GM18873 (cell line): ENCODE measurements around the gene MRGPRF.

Experiments
- ATAC-seq: cut with Tn5 transposase; IDR thresholded peaks from one replicate; pipeline ENCODE4 v1.9.1; 2021; ENCODE audit warnings: mild to moderate bottlenecking, moderate library complexity, moderate number of reproducible peaks; ENCODE audit not compliant: unreplicated experiment, low FRiP score

MRGPRF gene

DNA sequence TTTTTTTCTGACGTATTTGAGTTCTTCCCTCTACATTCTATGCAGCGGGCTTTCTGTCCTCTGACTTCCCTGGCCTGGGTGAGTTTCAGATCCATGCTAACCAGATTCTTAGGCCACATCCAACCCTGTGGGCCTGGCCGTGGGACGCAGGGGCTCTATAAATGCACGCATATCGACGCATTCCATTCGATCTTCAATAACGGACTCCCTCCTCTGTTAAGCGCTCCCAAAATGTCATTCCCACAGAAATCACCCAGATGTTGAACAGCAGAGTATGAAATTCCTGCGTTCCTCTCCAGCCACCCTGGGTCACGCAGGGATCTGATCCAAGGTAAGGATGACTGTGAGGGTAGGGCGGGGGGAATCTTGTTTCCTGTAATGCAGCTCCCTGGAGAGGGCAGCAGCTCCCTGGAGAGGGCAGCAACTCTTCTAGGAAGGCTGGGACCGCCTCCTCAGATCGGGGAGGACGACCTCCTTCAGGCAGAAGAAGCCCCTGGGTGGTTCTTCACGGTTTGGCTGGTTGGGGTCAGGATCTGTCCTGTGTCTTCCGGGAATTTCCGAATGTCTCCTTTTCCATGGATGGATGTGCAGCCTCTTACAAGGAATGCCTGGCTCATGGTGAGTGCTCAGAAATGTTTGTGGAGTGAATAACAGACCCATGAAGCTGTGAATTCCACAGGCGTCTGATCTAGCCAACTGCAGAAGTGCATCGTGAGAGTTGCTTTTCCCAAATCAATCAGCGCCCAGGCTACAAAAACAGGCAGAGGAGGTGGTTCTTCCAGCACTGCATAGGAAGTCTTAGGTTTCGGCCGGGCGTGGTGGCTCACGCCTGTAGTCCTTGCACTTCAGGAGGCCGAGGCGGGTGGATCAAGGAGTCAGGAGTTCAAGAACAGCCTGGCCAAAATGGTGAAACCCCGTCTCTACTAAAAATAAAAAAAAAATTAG, 44.5 kb downstream of the MRGPRF start:
- no peak for ATAC-seq

DNA sequence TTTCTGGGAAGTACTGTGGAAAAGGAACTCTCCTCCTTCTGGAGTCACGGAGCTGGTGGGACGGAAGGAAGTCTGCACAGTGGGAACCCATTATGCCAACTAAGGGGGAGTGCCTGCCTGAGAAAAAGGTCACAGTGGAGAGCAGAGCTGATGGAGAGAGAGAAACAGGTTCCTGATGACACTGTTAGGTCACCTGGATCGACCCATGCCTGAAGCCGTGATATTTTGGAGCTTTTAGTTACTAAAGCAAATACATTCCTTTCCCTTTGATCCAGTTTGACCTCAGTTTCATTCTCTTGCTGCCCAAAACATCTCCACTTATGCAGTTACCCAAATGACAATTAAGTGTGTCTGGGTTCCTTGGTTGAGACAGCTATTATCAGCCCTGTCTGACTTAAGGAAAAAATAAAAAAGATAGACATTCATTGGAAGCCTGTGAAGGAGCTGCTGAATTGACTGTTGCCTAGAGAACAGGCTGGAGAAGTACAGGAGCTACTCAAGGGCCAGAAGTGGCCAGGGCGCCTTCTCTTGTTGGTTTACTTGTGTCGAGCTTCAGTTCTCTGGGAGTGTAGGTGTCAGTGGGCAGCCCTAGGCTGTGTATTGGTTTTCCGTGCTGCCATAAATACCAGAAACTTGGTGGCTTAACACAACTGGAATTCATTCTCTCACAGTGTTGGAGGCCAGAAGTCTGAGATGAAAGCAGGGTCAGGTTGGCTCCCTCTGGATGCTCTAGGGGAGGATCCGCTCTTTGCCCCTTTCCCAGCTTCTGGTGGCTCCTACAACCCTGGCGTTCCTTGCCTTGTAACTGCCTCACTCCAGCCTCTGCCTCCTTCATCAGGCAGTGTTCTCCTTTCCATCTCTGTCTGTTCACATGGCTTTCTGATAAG, 45.9 kb downstream of the MRGPRF start:
- no peak for ATAC-seq

DNA sequence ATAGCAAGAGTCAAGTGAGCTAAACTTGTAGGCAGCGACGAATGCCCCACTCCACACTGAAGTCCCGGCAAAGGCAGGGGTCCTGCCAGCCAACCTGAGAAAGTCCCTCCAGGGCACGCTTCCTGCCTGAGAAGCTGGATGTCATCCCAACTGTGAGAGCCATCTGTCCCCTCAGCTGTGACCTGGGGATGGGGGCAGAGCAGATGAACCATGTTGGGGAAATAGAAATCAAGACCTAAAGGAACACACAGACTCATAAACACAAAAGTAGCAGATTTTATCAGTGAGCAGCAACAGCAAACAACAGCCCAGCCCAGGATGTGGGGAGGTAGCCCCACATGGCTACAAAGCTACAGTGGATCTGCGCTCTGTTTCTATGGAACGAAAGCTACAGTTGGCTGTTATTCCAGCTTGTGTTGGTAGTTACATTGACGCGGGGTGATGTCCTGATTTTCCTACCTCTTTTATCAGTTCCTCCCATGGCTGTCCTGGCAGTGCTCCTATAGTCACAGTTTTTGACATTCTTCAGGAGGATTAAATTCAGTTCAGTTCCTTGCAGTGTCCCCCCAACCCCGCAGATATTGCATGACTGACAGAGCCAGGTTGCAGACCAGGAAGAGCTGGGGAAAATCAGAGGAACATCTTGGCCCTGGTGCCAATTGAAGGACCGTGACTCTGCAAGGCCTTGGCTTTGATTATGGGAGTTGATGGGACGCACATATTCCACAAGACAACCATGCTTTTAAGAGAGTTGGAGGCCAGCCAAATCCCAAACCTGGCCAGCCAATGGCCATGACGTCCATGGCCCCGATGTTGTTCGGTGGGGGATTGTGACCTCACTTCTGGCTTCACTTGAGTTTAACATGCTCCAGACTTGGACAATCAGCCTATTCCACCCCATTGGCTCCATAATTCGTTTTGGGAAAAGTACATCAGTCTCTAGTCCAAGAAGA, 46.9 kb downstream of the MRGPRF start:
- no peak for ATAC-seq

DNA sequence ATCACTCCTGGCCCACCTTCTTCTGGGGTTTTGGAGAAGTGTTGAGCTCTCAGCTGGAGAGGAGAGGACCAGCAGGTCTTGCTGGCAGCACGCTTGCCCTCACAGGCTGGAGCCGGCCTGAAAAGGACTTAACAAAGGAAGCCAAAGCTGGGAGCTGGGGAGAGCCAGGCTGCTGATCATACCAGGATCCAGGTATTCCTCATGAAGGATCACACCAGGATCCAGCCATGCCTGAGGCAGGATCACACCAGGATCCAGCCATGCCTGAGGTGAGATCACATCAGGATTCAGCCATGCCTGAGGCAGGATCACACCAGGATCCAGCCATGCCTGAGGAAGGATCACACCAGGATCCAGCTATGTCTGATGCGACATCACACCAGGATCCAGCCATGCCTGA, 49.3 kb downstream of the MRGPRF start:
- no peak for ATAC-seq

DNA sequence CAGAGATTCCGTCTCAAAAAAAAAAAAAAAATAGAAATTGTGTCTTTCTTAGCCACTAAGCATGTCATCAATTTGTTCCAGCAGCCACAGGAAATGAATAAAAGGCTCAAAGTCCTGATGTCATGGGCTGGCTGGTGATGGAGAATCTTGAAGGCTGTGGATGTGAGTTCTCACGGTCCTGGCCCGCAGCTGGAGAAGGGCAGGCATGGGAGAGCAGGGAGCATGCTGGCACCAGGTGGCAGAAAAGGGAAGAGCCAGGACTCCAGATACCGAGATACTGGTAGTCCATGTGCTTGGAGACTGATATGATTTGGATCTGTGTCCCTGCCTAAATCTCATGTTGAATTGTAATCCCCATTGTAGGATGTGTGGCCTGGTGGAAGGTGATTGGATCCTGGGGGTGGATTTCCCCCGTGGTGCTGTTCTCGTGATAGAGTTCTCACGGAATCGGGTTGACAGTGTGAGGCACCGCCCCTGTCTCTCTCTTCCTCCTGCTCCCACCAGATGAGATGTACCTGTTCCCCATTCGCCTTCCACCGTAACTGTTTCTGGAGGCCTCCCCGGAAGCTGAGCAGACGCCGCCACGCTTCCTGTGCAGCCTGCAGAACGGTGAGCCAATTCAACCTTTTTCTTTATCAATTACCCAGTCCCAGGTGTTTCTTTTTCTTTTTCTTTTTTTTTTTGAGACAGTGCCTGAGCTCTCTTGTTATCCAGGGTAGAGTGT, 50.4 kb downstream of the MRGPRF start:
- ATAC-seq = no peak

DNA sequence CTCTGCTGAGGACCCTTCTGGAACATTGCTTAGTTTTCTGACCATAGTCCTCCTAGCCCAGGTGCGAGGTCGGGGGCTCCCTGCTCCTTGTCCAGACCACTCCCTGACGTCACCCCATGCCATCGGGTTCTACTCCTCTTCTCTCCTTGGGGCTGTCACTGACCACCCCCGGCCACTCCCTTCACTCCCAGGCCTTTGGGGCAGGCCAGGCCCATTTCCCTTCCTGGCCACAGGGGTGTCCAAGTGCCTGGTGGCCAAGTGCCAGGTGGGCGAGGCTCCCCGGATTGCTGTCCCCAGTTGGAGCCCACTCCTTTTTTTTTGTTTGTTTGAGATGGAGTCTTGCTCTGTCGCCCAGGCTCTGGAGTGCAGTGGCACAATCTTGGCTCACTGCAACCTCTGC, 51.8 kb downstream of the MRGPRF start:
- no peak for ATAC-seq

DNA sequence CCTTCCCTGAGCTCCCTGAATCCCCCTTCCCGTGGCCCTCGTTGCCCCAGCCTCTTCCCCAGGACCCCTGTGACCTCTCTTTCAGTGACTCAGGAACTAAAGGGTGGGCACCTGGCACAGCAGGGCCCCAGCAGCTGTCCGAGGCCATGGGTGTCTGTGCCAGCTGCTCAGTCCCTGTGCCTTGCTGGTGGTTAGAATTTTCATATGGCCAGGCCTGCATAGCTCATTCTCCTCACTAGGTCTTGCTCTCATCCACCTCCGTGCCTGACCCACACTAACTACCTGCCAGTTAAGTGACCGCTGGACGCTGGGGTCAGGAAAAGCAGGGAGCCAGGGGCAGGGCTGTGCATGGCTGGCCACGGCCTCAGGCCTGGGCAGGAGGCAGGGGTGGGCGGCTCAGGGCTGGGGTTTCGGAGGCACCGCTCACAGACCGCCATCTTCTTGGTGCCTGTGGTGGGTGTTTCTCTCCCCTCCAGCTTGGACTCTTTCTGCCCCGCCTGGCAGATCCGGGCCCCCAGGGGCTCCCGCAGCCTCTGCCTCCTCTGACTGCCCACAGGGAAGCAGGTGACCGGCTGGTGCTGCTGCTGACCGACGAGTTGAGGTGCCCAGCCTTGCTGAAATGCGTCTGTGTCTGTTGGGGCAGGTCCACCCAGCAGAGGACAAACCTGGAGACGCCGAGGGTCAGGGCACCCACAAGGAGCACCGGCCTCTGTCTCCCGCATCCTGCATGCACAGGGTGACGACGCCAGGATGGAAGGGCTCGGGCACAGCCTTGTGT, 52.6 kb downstream of the MRGPRF start:
- no peak for ATAC-seq

DNA sequence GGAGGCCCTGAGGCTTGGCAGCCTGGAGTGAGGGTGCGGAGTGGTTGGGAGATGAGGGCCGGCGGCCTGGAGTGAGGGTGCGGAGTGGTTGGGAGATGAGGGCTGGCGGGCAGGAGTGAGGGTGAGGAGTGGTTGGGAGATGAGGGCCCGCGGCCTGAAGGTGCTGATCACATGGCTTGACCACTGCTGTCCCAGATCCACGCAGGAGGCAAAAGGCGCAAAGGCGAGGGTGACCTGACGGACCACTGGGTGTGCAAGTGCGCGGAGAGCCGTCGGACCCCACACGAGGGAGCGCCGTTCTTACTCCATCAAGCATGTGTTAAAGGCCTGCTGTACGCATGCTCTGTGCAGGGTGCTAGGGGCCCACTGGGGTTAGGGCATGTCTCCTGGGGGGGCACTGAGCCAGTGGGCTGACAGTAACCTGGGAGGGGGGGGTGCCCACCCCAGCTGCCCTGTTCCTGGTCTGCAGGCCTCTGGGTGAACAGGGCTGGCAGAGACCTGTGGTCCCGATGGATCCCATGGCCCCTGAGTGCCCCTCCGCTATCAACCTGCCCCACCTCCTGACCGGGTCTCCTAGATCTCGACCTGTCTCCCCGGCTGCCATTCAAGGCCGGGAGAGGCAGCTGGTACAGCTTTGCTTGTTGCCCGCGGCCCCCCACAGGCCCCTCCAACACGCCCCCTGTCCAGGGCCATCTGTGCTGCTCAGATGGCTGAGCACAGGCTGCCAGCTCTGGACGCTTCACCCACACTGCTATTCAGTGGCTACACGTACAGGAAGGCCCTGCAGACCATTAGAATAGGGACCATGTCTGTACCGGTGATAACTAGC, 53.4 kb downstream of the MRGPRF start:
- ATAC-seq = no peak

DNA sequence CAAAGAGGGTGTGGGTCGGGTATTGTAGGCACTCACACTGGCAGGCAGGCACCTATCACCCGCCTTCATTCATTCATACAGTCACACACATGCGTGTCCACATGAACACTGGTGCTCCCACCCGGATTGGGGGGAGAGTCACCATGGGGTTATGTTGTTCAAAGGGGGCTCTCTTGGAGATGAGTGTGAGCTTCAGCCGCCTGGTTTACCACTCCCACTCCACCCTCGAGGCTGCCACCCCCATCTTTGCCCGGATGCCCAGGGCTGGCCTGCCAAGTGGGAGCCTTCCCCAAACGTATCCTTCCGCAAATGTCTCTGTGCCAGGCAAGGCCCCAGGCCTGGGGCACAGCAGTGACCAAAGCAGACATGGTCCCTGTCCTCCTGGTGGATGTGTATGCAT, 54.8 kb downstream of the MRGPRF start:
- no peak for ATAC-seq

DNA sequence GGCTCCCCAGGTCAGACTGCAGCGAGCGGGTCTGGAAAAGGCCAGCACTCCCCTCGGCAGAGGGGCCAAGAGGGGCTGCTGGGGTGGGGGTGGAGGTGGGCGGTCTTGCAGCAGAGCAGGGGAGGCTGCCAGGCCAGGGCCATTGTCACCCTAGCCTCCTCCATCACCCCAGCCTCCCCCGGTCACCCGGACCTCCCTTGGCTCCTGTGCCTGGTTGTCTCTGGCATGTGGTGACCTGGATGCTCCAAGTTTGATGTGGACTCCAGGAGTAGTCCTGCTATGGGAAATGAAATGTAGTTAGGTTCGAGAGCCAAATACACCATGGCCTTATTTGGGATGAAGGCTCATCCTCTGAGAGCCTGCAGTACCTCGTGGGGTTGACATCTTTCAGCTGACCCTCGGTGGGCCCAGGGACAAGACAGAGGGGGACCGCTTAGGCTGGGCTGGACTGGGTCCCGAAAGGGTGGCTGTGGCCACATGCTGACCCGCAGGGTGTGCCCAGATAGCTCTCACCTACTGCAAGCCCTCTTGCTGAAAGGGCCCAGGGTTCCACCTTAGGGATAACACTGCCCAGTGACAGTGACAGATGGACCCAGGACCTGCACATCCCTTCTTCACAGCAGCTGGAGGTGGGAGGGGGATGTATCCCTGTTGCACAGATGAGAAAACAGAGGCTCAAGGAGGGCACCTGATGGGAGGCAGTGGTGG, 56.3 kb downstream of the MRGPRF start:
- no peak for ATAC-seq

DNA sequence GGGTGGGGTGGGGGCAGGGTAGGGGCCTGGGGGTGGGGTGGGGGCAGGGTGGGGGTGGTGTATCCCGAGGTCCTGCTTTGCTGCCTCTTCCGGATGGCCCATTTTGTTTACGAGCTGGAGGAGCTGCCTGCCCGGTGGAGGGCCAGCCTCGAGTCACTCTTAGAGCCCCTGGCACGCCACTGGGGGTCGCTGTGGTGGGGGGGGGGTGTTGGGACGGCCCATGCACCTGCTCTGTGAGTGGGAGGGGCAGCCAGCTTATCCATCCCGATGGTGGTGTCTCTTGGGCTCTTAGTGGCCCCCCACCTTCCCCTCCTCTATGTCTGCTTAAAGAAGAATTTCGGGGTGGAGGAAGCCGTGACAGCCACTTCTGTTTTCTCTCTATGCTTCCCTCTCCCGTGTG, 56.9 kb downstream of the MRGPRF start:
- ATAC-seq = no peak

DNA sequence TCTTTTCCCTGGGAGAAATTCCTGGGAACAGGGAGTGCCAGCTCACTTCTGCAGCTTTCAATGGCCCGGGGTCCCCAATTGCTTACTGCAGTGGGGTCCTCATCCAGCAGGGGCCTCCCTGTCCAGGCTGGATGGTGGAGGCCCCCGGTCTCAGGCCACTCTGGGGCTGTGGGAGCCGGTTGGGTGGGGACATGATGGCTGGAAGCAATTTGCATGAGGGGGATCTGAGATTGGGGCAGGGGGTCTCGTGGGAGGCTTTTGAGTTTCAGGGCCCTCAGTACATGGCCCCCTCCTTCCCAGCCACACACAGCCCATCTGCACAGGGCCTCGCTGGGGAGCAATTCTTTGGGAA, 57.5 kb downstream of the MRGPRF start:
- ATAC-seq = no peak

DNA sequence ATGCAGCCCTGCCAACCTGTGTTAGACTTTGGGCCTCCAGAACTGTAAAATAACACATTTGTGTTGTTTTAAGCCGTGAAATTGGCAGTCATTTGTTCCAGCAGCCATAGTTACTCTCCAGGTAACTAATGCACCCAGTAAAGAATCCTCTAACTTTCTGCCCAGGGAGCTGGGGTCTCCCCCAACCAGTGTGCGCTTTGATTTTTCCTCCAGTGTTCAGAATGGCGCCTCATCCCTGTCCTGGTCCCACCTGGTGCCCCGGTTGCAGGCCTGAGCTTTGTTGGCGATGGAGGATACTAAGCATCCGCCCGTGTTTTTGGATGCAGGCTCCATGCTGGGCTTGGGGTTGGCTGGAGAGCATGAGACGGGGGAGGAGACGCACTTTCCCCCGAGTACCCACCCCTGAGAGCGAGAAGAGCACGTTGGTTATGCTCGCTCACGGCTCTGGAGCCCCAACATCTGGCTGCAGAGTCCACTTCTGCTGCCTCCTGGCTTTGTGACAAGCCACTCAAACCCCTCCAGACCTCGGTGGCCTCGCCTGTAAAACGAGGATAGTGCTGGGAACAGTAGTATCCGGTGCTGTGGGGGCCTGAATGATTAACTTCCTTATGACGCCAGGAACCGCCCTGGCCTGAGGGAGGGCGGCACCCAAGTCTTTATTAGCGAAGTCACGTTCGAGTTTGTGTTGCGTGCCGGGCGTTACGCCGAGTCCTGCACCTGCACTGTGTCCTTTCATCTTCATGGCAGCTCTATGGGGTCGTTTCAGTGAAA, 58.0 kb downstream of the MRGPRF start:
- ATAC-seq = no peak
